Trophoblast cell (in vitro differentiated cells and primary cell): ENCODE data around the gene CD36.

Source experiments
- DNase-seq, 2 donors: peaks; one replicate each; pipeline ENCODE4 v3.0.0-alpha.2; 2016
- H2AFZ ChIP-seq: 2 replicates; pipeline ENCODE4 v1.6.1; 2013; ENCODE audit warnings: low read length, moderate library complexity, mild to moderate bottlenecking; ENCODE audit not compliant: insufficient read depth, poor library complexity
- H2AK5ac ChIP-seq: 2 replicates; pipeline ENCODE4 v1.6.1; 2013; ENCODE audit warnings: mild to moderate bottlenecking, low read length
- H2BK120ac ChIP-seq: 2 replicates; pipeline ENCODE4 v1.6.1; 2013; ENCODE audit warnings: low read length, mild to moderate bottlenecking, moderate library complexity; ENCODE audit not compliant: insufficient read depth, poor library complexity
- H2BK12ac ChIP-seq: 2 replicates; pipeline ENCODE4 v1.6.1; 2013; ENCODE audit warnings: mild to moderate bottlenecking, low read length, moderate library complexity
- H2BK5ac ChIP-seq: 2 replicates; pipeline ENCODE4 v1.6.1; 2013; ENCODE audit warnings: low read length, low read depth, moderate library complexity, mild to moderate bottlenecking; ENCODE audit not compliant: poor library complexity
- H3K14ac ChIP-seq: 2 replicates; pipeline ENCODE4 v1.6.1; 2013; ENCODE audit warnings: mild to moderate bottlenecking, low read length
- H3K18ac ChIP-seq: 2 replicates; pipeline ENCODE4 v1.6.1; 2013; ENCODE audit warnings: mild to moderate bottlenecking, low read length
- H3K23ac ChIP-seq: 2 replicates; pipeline ENCODE4 v1.6.1; 2013; ENCODE audit warnings: low read length
- H3K27ac ChIP-seq: 2 replicates; pipeline ENCODE4 v1.5.1; 2013; ENCODE audit warnings: low read depth, mild to moderate bottlenecking, inconsistent platforms, low read length, moderate library complexity
- H3K27me3 ChIP-seq: 2 replicates; pipeline ENCODE4 v1.6.1; 2013; ENCODE audit warnings: inconsistent platforms, mild to moderate bottlenecking, low read length, moderate library complexity; ENCODE audit not compliant: insufficient read depth
- H3K36me3 ChIP-seq, 2 experiments: 1 replicate in 1 of 2; 2 replicates in 1 of 2; pipeline ENCODE4 v1.6.1; 2013; ENCODE audit warnings: low read length in 2 of 2, mild to moderate bottlenecking in 2 of 2, moderate library complexity in 1 of 2; ENCODE audit not compliant: insufficient read depth in 2 of 2, control insufficient read depth in 1 of 2
- H3K4ac ChIP-seq: 2 replicates; pipeline ENCODE4 v1.6.1; 2013; ENCODE audit warnings: low read depth, mild to moderate bottlenecking, low read length, moderate library complexity
- H3K4me1 ChIP-seq, 2 experiments: 1 replicate in 1 of 2; 2 replicates in 1 of 2; pipeline ENCODE4 v1.6.1; 2013; ENCODE audit warnings: low read length in 2 of 2, mild to moderate bottlenecking in 2 of 2, moderate library complexity in 1 of 2; ENCODE audit not compliant: insufficient read depth in 2 of 2, control insufficient read depth in 1 of 2
- H3K4me2 ChIP-seq: 2 replicates; pipeline ENCODE4 v1.6.1; 2013; ENCODE audit warnings: inconsistent platforms, mild to moderate bottlenecking, low read length, moderate library complexity
- H3K4me3 ChIP-seq: 2 replicates; pipeline ENCODE4 v1.5.1; 2013; ENCODE audit warnings: mild to moderate bottlenecking, low read depth, low read length, inconsistent platforms
- H3K79me1 ChIP-seq: one replicate; pipeline ENCODE4 v1.6.1; 2013; ENCODE audit warnings: low read length
- H3K79me2 ChIP-seq: 2 replicates; pipeline ENCODE4 v1.6.1; 2013; ENCODE audit warnings: low read length, mild to moderate bottlenecking; ENCODE audit not compliant: control insufficient read depth, insufficient read depth, poor library complexity
- H3K9ac ChIP-seq: 2 replicates; pipeline ENCODE4 v1.6.1; 2013; ENCODE audit warnings: mild to moderate bottlenecking, low read length
- H3K9me3 ChIP-seq: 2 replicates; pipeline ENCODE4 v1.6.1; 2013; ENCODE audit warnings: low read depth, mild to moderate bottlenecking, control low read depth, inconsistent platforms, low read length; ENCODE audit not compliant: insufficient read depth
- H4K12ac ChIP-seq: 2 replicates; pipeline ENCODE4 v1.6.1; 2013; ENCODE audit warnings: low read depth, mild to moderate bottlenecking, low read length, moderate library complexity
- H4K8ac ChIP-seq: 2 replicates; pipeline ENCODE4 v1.6.1; 2013; ENCODE audit warnings: low read depth, mild to moderate bottlenecking, low read length, moderate library complexity
- H4K91ac ChIP-seq: one replicate; pipeline ENCODE4 v1.6.1; 2013; ENCODE audit warnings: low read depth, mild to moderate bottlenecking, low read length, moderate library complexity
- WGBS: extraction: QIAGEN DNeasy Blood & Tissue Kit; methylation state at CpG from one replicate; pipeline ENCODE4 v1.1.7; 2013; ENCODE audit warnings: missing lambda C conversion rate; ENCODE audit not compliant: insufficient read length, insufficient coverage; ENCODE audit errors: extremely low coverage; 5-methylcytosine and 5-hydroxymethylcytosine counted together

The CD36 gene

DNA sequence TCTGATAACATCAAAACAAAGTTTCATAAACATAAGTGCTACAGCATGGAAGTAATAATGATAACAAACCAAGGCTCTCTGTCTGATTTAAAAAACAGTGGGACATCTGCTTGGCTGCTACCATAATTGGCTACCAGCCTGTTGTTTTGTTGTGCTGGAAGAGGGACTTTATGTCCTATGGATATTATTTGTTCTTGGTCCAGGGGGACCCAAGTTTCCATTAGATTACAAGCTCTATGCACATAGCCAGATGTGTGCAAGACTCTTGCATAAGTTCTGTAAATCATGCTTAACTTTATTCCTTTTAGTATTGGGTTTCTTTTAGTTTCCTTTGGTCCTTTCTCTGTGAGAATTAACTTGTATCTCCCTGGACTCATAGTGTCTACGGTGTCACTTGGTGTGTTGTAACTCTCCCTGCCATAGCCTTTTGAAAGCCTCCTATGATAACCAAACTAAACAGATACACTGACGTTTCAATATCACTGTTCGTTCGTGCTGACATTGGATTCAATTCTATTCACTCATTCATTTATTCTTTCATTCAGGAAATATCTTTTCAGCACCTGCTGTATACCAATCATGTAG is 41.4 kb upstream of the CD36 start:
- Histone ChIP-seq H3K23ac (no peak overlapping the region), H4K91ac (no peak overlapping the region), H3K9ac (no peak overlapping the region), H2AFZ (no peak overlapping the region), H2AK5ac (no peak overlapping the region), H3K4me3 (no peak overlapping the region), H2BK120ac (no peak overlapping the region), H3K36me3 (no peaks in the 10 kb centered on the region), H3K4me2 (no peak overlapping the region), H3K4ac (no peak overlapping the region), H4K8ac (no peak overlapping the region), H3K4me1 (peaks cover 0 to under 1% of the 10 kb centered on the region in 2 experiments), H3K18ac (no peak overlapping the region), H3K27ac (no peak overlapping the region), H3K14ac (no peak overlapping the region), H2BK5ac (no peak overlapping the region), H4K12ac (no peak overlapping the region), H3K9me3 (no peaks in the 10 kb centered on the region), H3K27me3 (no peaks in the 10 kb centered on the region), H2BK12ac (no peak overlapping the region), H3K79me1 (no peaks in the 10 kb centered on the region), H3K79me2 (no peaks in the 10 kb centered on the region)
- no CpG with 5 or more reads among the region's 4 CpGs for WGBS
- DNase-seq: no peak

DNA sequence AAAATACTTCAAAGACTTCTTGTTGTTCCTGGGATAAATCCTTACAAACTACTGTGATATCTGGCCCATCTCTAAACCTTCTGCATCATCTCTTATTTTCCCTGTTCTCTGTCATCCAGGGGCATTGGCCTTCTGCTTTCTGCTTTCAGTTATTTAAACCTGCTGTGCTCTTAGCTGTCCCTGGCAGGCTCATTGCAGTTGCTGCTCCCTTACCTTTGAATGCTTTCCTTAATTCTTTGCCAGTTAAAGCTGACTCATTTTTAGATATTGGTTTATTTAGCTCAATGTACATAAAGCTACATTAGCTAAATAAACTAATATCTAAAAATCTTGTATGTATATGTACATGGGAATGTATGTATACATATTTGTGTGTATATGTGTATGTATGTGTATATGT is 40.6 kb upstream of the CD36 start:
- Histone ChIP-seq H3K4ac (no peak overlapping the region), H3K18ac (no peak overlapping the region), H3K9me3 (no peaks in the 10 kb centered on the region), H2AK5ac (no peak overlapping the region), H2AFZ (no peak overlapping the region), H2BK120ac (no peak overlapping the region), H3K79me2 (no peaks in the 10 kb centered on the region), H2BK5ac (no peak overlapping the region), H3K36me3 (no peaks in the 10 kb centered on the region), H3K4me2 (no peak overlapping the region), H3K27me3 (no peaks in the 10 kb centered on the region), H3K4me1 (peaks cover 0 to 2% of the 10 kb centered on the region in 2 experiments), H3K23ac (no peak overlapping the region), H3K14ac (no peak overlapping the region), H3K9ac (no peak overlapping the region), H4K8ac (no peak overlapping the region), H3K4me3 (no peak overlapping the region), H2BK12ac (no peak overlapping the region), H3K27ac (no peak overlapping the region), H4K12ac (no peak overlapping the region), H4K91ac (no peak overlapping the region), H3K79me1 (no peaks in the 10 kb centered on the region)
- no peak for DNase-seq

DNA sequence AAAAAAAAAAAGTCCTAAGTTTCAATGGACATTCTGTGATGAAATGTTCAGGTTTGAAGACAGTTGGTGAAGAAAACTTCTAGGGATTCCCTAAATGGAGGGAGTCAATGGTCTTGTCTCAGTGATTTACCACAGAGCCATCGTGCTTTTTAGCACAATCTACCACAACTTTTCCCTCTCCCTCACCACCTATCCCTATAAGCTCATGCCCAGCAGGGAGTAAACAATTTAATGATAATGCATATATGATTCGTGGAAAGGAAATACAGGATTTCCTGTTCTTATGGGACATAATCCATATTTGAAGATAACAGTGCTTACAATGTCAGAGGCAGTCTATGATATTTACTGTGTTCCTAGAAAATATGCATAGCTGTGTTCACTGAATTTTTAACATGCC is 38.4 kb upstream of the CD36 start:
- no peak overlapping the region for H3K23ac ChIP-seq
- no peak overlapping the region for H3K9ac ChIP-seq
- no peak overlapping the region for H2BK5ac ChIP-seq
- no peak overlapping the region for H4K91ac ChIP-seq
- no peak overlapping the region for H3K27ac ChIP-seq
- no peaks in the 10 kb centered on the region for H3K36me3 ChIP-seq
- no peak overlapping the region for H3K18ac ChIP-seq
- H3K4me2 ChIP-seq: no peak overlapping the region
- H3K4ac ChIP-seq: no peak overlapping the region
- no peak overlapping the region for H3K14ac ChIP-seq
- no peaks in the 10 kb centered on the region for H3K9me3 ChIP-seq
- H3K79me1 ChIP-seq: no peaks in the 10 kb centered on the region
- peaks cover 0 to 2% of the 10 kb centered on the region in 2 experiments for H3K4me1 ChIP-seq
- no peak overlapping the region for H3K4me3 ChIP-seq
- H2BK12ac ChIP-seq: no peak overlapping the region
- no peak for DNase-seq
- H2AK5ac ChIP-seq: no peak overlapping the region
- no peak overlapping the region for H4K8ac ChIP-seq
- H2AFZ ChIP-seq: no peak overlapping the region
- no peak overlapping the region for H2BK120ac ChIP-seq
- no peaks in the 10 kb centered on the region for H3K27me3 ChIP-seq
- no peaks in the 10 kb centered on the region for H3K79me2 ChIP-seq
- H4K12ac ChIP-seq: no peak overlapping the region
- no CpG with 5 or more reads among the region's 2 CpGs for WGBS

DNA sequence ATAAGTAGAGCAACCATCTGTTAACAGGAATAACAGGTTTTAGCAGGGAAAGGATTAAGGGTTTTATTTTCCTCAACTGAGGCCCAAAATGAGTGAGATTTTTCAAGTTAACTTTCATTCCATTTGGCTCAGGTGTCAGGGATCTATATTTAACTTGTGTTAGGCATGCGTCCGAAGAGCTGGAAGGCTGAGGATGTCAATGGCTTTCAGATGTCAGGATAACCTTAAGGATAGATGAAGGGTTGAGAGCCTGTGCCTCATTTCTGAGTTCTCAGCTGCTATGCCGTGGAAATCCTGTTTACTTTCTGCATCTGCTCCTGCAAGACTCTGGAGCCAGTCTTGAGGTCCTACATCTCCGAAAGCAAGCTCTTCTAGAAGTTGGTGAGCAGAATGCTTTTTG is 36.4 kb upstream of the CD36 start:
- Histone ChIP-seq H3K9ac (no peak overlapping the region), H2AFZ (no peak overlapping the region), H3K18ac (no peak overlapping the region), H3K9me3 (no peaks in the 10 kb centered on the region), H3K4ac (no peak overlapping the region), H3K4me3 (no peak overlapping the region), H3K4me2 (no peak overlapping the region), H3K23ac (no peak overlapping the region), H3K79me2 (no peaks in the 10 kb centered on the region), H3K14ac (no peak overlapping the region), H3K4me1 (peaks cover 0 to 2% of the 10 kb centered on the region in 2 experiments), H3K79me1 (no peaks in the 10 kb centered on the region), H4K91ac (no peak overlapping the region), H2AK5ac (no peak overlapping the region), H3K36me3 (no peaks in the 10 kb centered on the region), H2BK5ac (no peak overlapping the region), H2BK120ac (no peak overlapping the region), H3K27me3 (no peaks in the 10 kb centered on the region), H4K12ac (no peak overlapping the region), H2BK12ac (no peak overlapping the region), H4K8ac (no peak overlapping the region), H3K27ac (no peak overlapping the region)
- no CpG with 5 or more reads among the region's 4 CpGs for WGBS
- DNase-seq: no peak
